HG02588 (cell line): ENCODE measurements around the gene NFATC4.
"Not testable (repeated sequence)": the region's sequence is repeated elsewhere in the genome, so short reads cannot be mapped to it uniquely, and the experiment has no call there.

Experiments used
- ATAC-seq: cut with Tn5 transposase; IDR thresholded peaks from one replicate; pipeline ENCODE4 v1.9.1; 2021; ENCODE audit warnings: mild to moderate bottlenecking, moderate library complexity; ENCODE audit not compliant: unreplicated experiment

Gene NFATC4

GRCh38 chr14:24338843-24339242, 29.1 kb upstream of the NFATC4 start:
- no peak for ATAC-seq

- peak; percentile 82 for ATAC-seq
Measured at GRCh38 chr14:24339284-24340151, 28.5 kb upstream of the NFATC4 start, which contains the start of gene RIPK3. Gene RIPK3, minus strand, starts transcription at chr14:24339991. Its CDS starts 165 bp downstream, at chr14:24339826.

GRCh38 chr14:24340606-24341005, 27.4 kb upstream of the NFATC4 start:
- ATAC-seq: no peak

GRCh38 chr14:24342889-24343288, 25.1 kb upstream of the NFATC4 start:
- no peak for ATAC-seq

- no peak for ATAC-seq
Measured at GRCh38 chr14:24343795-24344660, 24.0 kb upstream of the NFATC4 start.

- ATAC-seq: no peak
Measured at GRCh38 chr14:24347134-24347533, 20.9 kb upstream of the NFATC4 start.

- no peak for ATAC-seq
Measured at GRCh38 chr14:24348186-24348585, 19.8 kb upstream of the NFATC4 start.

GRCh38 chr14:24349742-24350141, 18.2 kb upstream of the NFATC4 start:
- no peak for ATAC-seq

- no peak for ATAC-seq
Measured at GRCh38 chr14:24351517-24351916, 16.5 kb upstream of the NFATC4 start.

- ATAC-seq: no peak
Measured at GRCh38 chr14:24353559-24354481, 14.2 kb upstream of the NFATC4 start.

GRCh38 chr14:24354482-24354825, 13.5 kb upstream of the NFATC4 start:
- ATAC-seq: not testable (repeated sequence)

GRCh38 chr14:24355009-24355408, 13.0 kb upstream of the NFATC4 start:
- ATAC-seq: no peak

- ATAC-seq: no peak
Measured at GRCh38 chr14:24356208-24356607, 11.8 kb upstream of the NFATC4 start.

GRCh38 chr14:24360281-24360680, 7.7 kb upstream of the NFATC4 start:
- ATAC-seq: no peak

- no peak for ATAC-seq
Measured at GRCh38 chr14:24361326-24361725, 6.7 kb upstream of the NFATC4 start.

- no peak for ATAC-seq
Measured at GRCh38 chr14:24362241-24362960, 5.6 kb upstream of the NFATC4 start.

- ATAC-seq: no peak
Measured at GRCh38 chr14:24363401-24363800, 4.6 kb upstream of the NFATC4 start.

- ATAC-seq: no peak
Measured at GRCh38 chr14:24364841-24365240, 3.1 kb upstream of the NFATC4 start.

- peak; percentile 31 for ATAC-seq
Measured at GRCh38 chr14:24365600-24366412, 2.2 kb upstream of the NFATC4 start.
